ENCODE measurements around the gene SLC7A14.

Gene SLC7A14

DNA sequence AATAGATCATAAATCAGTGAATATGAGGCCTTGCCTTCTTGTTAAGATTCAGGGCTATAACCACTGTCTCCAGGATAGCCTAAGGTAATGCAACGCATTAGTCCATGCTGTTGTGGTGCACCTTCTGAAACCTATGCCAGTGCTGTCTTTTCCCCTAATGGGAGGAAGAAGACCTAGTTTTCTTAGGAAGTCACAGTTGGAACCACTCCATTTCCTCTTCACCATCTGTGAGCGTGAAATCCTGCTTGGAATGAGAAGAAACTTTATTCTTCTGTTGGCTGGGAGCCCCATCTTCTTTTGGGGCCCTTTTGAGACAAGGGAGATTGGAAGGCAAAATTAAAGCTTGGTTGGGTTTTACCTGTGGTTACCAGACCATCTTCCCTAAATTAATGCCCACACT is 25.9 kb upstream of the SLC7A14 start:
- H3K4me3 ChIP-seq (ENCODE audit: extremely low read depth, insufficient read depth, low read length, poor library complexity, severe bottlenecking) = no peak overlapping the region
- no peaks in the 10 kb centered on the region for H3K9me3 ChIP-seq (ENCODE audit: control insufficient read depth, low read length)
- no peak overlapping the region for H3K27ac ChIP-seq (ENCODE audit: low read depth, low read length, severe bottlenecking)
- H3K36me3 ChIP-seq (ENCODE audit: control insufficient read depth, insufficient read depth, low read length) = no peaks in the 10 kb centered on the region
- WGBS, 2 experiments (ENCODE audit: insufficient coverage in 2 of 2) = no CpG with 5 or more reads among the region's 2 CpGs
- no peaks in the 10 kb centered on the region for H3K4me1 ChIP-seq (ENCODE audit: control insufficient read depth, insufficient read depth, low read length, poor library complexity, severe bottlenecking)

DNA sequence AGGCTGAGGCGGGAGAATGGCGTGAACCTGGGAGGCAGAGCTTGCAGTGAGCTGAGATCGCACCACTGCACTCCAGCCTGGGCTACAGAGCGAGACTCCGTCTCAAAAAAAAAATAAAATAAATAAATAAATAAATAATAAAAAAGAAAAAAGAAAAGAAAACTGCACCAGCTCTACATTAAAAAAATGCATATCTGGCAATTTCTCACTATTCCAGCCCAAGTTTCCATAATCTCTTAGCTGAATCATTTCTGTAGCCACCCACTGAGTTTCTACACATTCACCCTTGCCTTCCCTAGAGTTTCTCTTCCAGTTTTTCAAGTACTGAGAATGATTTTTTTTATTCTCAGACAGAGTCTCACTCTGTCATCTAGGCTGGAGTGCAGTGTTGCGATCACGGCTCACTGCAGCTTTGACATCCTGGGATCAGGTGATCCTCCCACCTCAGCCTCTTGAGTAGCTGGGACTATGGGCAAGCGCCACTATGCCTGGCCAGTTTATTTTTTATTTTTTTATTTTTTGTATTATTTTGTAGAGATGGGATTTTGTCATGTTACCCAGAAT is 24.5 kb upstream of the SLC7A14 start:
- 100% methylated on average over 2 of the region's 8 CpGs for WGBS, 2 experiments (ENCODE audit: insufficient coverage in 2 of 2)
- no peak overlapping the region for H3K27ac ChIP-seq (ENCODE audit: low read depth, low read length, severe bottlenecking)
- no peaks in the 10 kb centered on the region for H3K9me3 ChIP-seq (ENCODE audit: control insufficient read depth, low read length)
- H3K4me3 ChIP-seq (ENCODE audit: extremely low read depth, insufficient read depth, low read length, poor library complexity, severe bottlenecking) = no peak overlapping the region
- no peaks in the 10 kb centered on the region for H3K4me1 ChIP-seq (ENCODE audit: control insufficient read depth, insufficient read depth, low read length, poor library complexity, severe bottlenecking)
- no peaks in the 10 kb centered on the region for H3K36me3 ChIP-seq (ENCODE audit: control insufficient read depth, insufficient read depth, low read length)

DNA sequence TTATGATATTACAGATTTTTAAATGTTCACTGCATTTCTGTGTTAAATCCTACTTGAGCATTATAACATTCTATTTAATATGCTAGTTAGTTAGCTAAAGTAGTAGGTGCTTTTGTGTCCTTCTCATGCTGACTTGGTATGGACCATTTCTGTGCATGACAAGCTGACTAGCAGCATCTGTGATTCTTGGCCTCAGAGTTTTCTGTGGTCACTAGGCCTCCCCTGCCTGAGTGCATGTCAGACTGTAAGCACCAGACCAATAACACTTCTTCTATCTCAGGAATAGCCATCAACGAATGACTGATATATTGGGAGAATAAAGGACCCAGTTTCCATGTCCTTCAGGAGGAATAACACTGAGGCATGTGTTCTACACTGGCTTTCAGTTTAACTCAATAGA is 22.6 kb upstream of the SLC7A14 start:
- Histone ChIP-seq H3K4me3 (ENCODE audit: extremely low read depth, insufficient read depth, low read length, poor library complexity, severe bottlenecking) (no peak overlapping the region), H3K9me3 (ENCODE audit: control insufficient read depth, low read length) (no peaks in the 10 kb centered on the region), H3K4me1 (ENCODE audit: control insufficient read depth, insufficient read depth, low read length, poor library complexity, severe bottlenecking) (no peaks in the 10 kb centered on the region), H3K36me3 (ENCODE audit: control insufficient read depth, insufficient read depth, low read length) (no peaks in the 10 kb centered on the region), H3K27ac (ENCODE audit: low read depth, low read length, severe bottlenecking) (no peak overlapping the region)
- WGBS, 2 experiments (ENCODE audit: insufficient coverage in 2 of 2) = no CpG with 5 or more reads among the region's 1 CpG

DNA sequence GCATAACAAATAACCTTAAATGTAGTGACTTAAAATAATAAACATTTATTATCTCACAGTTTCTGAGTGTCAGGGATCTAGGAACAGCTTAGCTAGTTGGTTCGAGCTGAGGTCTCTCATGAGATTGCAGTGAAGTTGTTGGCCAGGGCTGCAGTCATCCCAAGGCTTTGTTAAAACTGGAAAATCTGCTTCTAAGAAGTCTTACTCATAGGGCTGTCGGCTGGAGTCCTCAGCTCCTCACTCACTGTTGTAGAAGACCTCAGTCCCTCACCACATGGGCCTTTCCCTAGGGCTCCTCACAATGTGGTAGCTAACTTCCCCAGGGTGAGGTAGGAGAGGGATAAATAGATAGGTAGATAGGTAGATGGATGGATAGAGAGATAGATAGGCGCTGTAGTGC is 20.8 kb upstream of the SLC7A14 start:
- Histone ChIP-seq H3K4me3 (ENCODE audit: extremely low read depth, insufficient read depth, low read length, poor library complexity, severe bottlenecking) (no peak overlapping the region), H3K9me3 (ENCODE audit: control insufficient read depth, low read length) (no peaks in the 10 kb centered on the region), H3K27ac (ENCODE audit: low read depth, low read length, severe bottlenecking) (no peak overlapping the region), H3K36me3 (ENCODE audit: control insufficient read depth, insufficient read depth, low read length) (no peaks in the 10 kb centered on the region), H3K4me1 (ENCODE audit: control insufficient read depth, insufficient read depth, low read length, poor library complexity, severe bottlenecking) (no peaks in the 10 kb centered on the region)
- WGBS, 2 experiments (ENCODE audit: insufficient coverage in 2 of 2) = 67 to 80% methylated on average over 1 of the region's 3 CpGs

DNA sequence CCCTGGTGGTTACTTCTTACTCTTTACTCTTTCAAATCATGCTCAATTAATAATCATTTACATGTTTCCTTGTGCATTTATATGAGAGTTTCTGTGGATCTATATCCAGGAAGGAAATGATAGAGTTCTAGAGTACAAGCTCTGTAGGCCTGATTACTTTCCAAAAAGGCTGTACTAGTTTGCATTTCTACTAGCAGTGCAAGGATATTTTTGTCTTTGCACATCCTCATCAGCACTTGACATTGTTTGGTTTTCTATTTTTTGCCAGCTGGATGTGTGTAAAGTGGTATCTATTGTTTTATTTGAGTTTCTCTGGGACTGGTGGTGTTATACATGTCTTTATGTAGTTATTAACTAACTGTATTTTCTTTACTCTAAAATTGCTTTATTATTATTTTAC is 19.6 kb upstream of the SLC7A14 start:
- H3K4me1 ChIP-seq (ENCODE audit: control insufficient read depth, insufficient read depth, low read length, poor library complexity, severe bottlenecking) = no peaks in the 10 kb centered on the region
- H3K36me3 ChIP-seq (ENCODE audit: control insufficient read depth, insufficient read depth, low read length) = no peaks in the 10 kb centered on the region
- H3K9me3 ChIP-seq (ENCODE audit: control insufficient read depth, low read length) = no peaks in the 10 kb centered on the region
- H3K4me3 ChIP-seq (ENCODE audit: extremely low read depth, insufficient read depth, low read length, poor library complexity, severe bottlenecking) = no peak overlapping the region
- no peak overlapping the region for H3K27ac ChIP-seq (ENCODE audit: low read depth, low read length, severe bottlenecking)

DNA sequence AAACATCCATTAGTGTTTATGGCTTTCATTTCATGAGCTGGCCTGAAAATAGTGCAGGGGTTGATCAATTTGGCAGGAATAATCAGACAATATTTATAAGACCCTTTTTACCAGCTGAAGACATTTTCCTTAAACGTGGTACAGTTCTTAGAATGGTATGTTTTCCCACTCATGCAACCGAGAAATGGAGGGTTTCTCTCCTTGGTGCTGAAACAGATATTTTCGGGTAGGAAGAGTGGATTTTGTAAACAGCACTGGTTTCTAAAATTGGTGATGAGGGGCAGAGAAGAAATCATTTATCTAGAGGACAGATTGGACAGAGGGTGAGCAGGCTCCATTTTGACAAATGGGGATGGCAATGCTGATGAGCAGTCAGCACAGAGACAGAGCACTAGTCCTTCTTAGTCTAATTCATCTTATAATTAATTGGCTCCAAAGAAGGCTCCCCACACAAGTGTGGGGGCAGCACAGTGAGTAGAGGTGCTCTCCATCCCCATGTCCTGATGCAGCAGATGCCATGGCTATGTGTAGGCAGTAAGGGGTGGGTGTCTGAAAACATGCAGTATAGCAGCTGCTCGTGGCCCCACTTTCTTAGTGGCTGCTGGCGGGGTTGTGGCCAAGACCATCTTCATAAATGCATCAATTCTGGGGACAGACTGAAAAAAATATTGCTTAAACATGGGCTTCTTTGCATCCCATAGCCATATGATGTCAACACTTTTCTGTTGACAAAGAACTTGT is 18.1 kb upstream of the SLC7A14 start:
- H3K27ac ChIP-seq (ENCODE audit: low read depth, low read length, severe bottlenecking) = no peak overlapping the region
- H3K4me1 ChIP-seq (ENCODE audit: control insufficient read depth, insufficient read depth, low read length, poor library complexity, severe bottlenecking) = no peaks in the 10 kb centered on the region
- WGBS, 2 experiments (ENCODE audit: insufficient coverage in 2 of 2) = 70 to 83% methylated on average over 3 to 5 of the region's 5 CpGs
- no peaks in the 10 kb centered on the region for H3K36me3 ChIP-seq (ENCODE audit: control insufficient read depth, insufficient read depth, low read length)
- H3K9me3 ChIP-seq (ENCODE audit: control insufficient read depth, low read length) = no peaks in the 10 kb centered on the region
- no peak overlapping the region for H3K4me3 ChIP-seq (ENCODE audit: extremely low read depth, insufficient read depth, low read length, poor library complexity, severe bottlenecking)

DNA sequence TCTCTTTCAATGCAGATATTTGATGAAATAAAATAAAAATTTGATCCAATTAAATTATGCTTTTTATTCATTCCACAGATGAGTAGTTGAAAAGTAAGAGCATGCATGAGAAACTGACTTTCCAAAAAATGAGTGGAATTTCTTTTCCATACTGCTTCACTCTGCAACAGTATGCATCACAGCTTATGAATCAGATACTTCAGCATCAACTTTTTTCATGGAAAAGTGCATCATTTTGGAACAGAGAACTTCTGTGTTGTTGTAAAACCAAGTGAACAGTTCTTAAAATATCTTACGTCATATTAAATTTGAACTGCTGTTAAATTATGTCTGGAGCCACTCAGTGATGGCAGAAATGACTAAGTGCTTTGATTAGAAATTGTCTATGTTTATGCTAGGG is 16.7 kb upstream of the SLC7A14 start:
- Histone ChIP-seq H3K27ac (ENCODE audit: low read depth, low read length, severe bottlenecking) (no peak overlapping the region), H3K9me3 (ENCODE audit: control insufficient read depth, low read length) (no peaks in the 10 kb centered on the region), H3K4me1 (ENCODE audit: control insufficient read depth, insufficient read depth, low read length, poor library complexity, severe bottlenecking) (no peaks in the 10 kb centered on the region), H3K36me3 (ENCODE audit: control insufficient read depth, insufficient read depth, low read length) (no peaks in the 10 kb centered on the region), H3K4me3 (ENCODE audit: extremely low read depth, insufficient read depth, low read length, poor library complexity, severe bottlenecking) (no peak overlapping the region)
- 100% methylated on average over 1 of the region's 1 CpG; no CpG with 5 or more reads in 1 of the 2 experiments for WGBS, 2 experiments (ENCODE audit: insufficient coverage in 2 of 2)

DNA sequence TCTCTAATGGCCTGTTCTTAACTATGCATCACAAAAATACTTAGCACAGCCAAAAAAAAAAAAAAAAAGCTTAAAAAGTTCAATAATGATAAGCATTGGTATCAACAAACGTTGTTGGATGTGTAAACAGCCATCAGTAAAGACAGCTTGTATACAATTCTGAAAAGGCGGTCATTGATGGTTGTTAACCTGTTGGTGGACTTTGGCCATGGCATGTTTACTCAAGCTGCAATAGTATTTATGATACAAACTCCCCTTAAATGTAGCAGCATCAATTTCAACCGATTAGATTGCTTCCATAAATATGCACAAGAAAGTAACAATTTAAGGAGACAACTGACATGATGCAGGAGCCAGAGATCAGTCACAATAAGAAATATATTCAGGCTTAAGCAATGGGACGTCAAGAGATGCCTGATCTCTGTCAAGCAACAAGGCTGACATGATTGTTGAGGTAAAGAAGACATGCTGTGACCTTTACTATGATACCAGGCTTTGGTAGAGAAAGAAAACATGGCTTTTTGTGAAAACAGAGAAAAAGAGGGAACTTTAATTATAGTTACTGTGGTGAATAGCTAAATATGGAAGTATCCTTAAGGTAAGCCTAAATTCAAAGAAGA is 14.2 kb upstream of the SLC7A14 start:
- no peaks in the 10 kb centered on the region for H3K36me3 ChIP-seq (ENCODE audit: control insufficient read depth, insufficient read depth, low read length)
- no peaks in the 10 kb centered on the region for H3K9me3 ChIP-seq (ENCODE audit: control insufficient read depth, low read length)
- H3K4me3 ChIP-seq (ENCODE audit: extremely low read depth, insufficient read depth, low read length, poor library complexity, severe bottlenecking) = no peak overlapping the region
- H3K4me1 ChIP-seq (ENCODE audit: control insufficient read depth, insufficient read depth, low read length, poor library complexity, severe bottlenecking) = no peaks in the 10 kb centered on the region
- H3K27ac ChIP-seq (ENCODE audit: low read depth, low read length, severe bottlenecking) = no peak overlapping the region
- 71 to 90% methylated on average over 2 to 3 of the region's 4 CpGs for WGBS, 2 experiments (ENCODE audit: insufficient coverage in 2 of 2)

DNA sequence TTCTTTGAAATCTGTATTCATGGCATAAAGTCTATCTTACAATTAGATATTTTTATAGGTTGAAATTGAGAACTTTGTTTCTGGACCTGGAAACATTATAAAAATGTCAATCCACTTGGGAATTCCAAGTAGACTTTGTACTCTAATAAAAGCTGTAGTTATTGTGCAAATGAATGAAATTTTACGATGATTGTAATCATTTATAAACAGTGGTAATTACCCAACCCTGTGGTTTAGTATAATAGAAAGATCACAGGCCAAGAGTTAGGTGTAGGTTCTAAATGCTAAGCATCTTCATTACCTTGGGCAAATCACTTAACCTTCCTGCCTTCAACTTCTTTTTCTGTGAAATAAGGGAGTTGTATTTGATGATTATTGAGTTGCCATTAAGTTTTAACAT is 13.2 kb upstream of the SLC7A14 start:
- H3K27ac ChIP-seq (ENCODE audit: low read depth, low read length, severe bottlenecking) = no peak overlapping the region
- no peaks in the 10 kb centered on the region for H3K4me1 ChIP-seq (ENCODE audit: control insufficient read depth, insufficient read depth, low read length, poor library complexity, severe bottlenecking)
- no peak overlapping the region for H3K4me3 ChIP-seq (ENCODE audit: extremely low read depth, insufficient read depth, low read length, poor library complexity, severe bottlenecking)
- no peaks in the 10 kb centered on the region for H3K36me3 ChIP-seq (ENCODE audit: control insufficient read depth, insufficient read depth, low read length)
- 100% methylated on average over 1 of the region's 1 CpG; no CpG with 5 or more reads in 1 of the 2 experiments for WGBS, 2 experiments (ENCODE audit: insufficient coverage in 2 of 2)
- no peaks in the 10 kb centered on the region for H3K9me3 ChIP-seq (ENCODE audit: control insufficient read depth, low read length)

DNA sequence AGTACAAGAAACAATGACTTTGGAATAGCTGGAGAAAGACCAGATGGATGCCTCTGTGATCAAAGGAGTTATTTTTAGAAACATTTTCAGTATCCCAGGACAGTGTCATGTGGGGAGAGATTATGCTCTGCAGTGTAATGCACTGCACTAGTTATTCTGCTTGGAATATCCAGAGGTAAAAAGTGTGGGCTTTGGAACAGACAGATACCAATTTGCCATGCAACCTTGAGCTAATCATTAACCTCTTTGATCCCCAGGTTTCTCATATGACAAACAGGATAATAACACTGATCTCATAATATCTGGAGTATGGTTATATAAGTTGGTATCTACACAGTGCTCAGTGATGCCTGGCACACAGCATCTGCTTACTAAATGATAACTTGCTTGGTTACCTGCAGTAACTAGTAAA is 12.2 kb upstream of the SLC7A14 start:
- no peak overlapping the region for H3K4me3 ChIP-seq (ENCODE audit: extremely low read depth, insufficient read depth, low read length, poor library complexity, severe bottlenecking)
- no peaks in the 10 kb centered on the region for H3K4me1 ChIP-seq (ENCODE audit: control insufficient read depth, insufficient read depth, low read length, poor library complexity, severe bottlenecking)
- no peaks in the 10 kb centered on the region for H3K36me3 ChIP-seq (ENCODE audit: control insufficient read depth, insufficient read depth, low read length)
- no peak overlapping the region for H3K27ac ChIP-seq (ENCODE audit: low read depth, low read length, severe bottlenecking)
- H3K9me3 ChIP-seq (ENCODE audit: control insufficient read depth, low read length) = no peaks in the 10 kb centered on the region

DNA sequence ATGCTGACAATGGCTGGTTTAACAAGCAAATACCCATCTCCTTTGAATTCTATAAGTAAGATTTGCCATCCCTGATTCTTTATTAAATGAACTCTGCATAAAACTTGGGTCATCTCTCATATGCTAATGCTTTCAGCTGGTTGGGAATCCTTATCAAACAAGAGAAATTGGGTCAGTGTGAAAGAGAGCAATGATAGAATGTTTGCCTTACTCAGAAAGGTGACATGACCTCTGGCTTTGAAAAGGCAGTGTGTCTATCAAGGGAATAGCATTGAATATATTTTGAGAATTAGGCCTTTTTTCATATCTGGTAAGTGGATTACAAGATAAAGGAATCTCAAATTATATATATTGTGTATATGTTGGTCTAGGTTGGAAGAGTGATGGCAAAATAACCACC is 8.7 kb upstream of the SLC7A14 start:
- no peaks in the 10 kb centered on the region for H3K9me3 ChIP-seq (ENCODE audit: control insufficient read depth, low read length)
- H3K4me3 ChIP-seq (ENCODE audit: extremely low read depth, insufficient read depth, low read length, poor library complexity, severe bottlenecking) = no peak overlapping the region
- H3K27ac ChIP-seq (ENCODE audit: low read depth, low read length, severe bottlenecking) = no peak overlapping the region
- H3K4me1 ChIP-seq (ENCODE audit: control insufficient read depth, insufficient read depth, low read length, poor library complexity, severe bottlenecking) = no peaks in the 10 kb centered on the region
- H3K36me3 ChIP-seq (ENCODE audit: control insufficient read depth, insufficient read depth, low read length) = no peaks in the 10 kb centered on the region
